ENCODE results near the gene IRF4.

The IRF4 gene

DNA sequence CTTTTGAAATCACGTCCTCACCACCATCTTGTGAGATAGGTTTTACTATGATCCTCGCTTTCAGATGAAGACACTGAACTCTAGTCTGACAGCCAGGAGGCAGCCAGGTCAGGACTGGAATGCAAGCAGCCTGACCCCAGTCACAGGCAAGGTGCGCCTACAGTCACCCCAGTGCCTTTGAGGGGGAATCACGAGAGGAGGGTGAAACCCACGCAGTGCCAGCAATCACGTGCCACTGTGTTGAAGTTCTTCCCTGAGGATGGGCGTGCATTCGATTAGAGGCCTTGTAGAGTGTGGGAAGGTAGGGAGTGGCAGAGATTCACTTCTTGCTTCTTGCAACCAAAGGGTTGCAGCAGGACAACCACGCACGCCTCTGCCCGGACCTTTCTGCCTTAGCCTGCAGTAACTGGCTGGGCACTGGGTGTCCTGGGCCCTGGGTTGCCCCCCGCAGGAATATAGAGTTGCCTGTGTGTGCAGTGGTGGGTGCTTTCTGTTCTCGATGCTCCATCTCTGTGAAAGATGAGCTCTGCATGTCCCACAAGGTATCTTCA is 33.7 kb upstream of the IRF4 start:
- no peak for TF ChIP-seq CREB1 (IDR thresholded peaks at IDR 0.05; ENCODE audit: low read depth)
- TF ChIP-seq, protein P1, sequence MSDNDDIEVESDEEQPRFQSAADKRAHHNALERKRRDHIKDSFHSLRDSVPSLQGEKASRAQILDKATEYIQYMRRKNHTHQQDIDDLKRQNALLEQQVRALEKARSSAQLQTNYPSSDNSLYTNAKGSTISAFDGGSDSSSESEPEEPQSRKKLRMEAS (IDR thresholded peaks at IDR 0.05): no peak
- TF ChIP-seq REST (IDR thresholded peaks at IDR 0.05; ENCODE audit: low read depth): no peak
- TF ChIP-seq, protein P2, sequence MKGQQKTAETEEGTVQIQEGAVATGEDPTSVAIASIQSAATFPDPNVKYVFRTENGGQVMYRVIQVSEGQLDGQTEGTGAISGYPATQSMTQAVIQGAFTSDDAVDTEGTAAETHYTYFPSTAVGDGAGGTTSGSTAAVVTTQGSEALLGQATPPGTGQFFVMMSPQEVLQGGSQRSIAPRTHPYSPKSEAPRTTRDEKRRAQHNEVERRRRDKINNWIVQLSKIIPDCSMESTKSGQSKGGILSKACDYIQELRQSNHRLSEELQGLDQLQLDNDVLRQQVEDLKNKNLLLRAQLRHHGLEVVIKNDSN (IDR thresholded peaks at IDR 0.05): no peak
- TF ChIP-seq CEBPB (IDR thresholded peaks at IDR 0.05): no peak
- TF ChIP-seq TAF1 (IDR thresholded peaks at IDR 0.05; ENCODE audit: low read depth): no peak
- no peak for TF ChIP-seq EP300 (IDR thresholded peaks at IDR 0.05; ENCODE audit: borderline replicate concordance)
- no peak for TF ChIP-seq EGR1 (IDR thresholded peaks at IDR 0.05)
- TF ChIP-seq ZBTB7A (IDR thresholded peaks at IDR 0.05; ENCODE audit: low read depth): no peak
- no peak for TF ChIP-seq YY1 (IDR thresholded peaks at IDR 0.05; ENCODE audit: low read depth)
- no peak for TF ChIP-seq FOXM1 (IDR thresholded peaks at IDR 0.05; ENCODE audit: borderline replicate concordance, low read depth)
- no peak for TF ChIP-seq TEAD4 (IDR thresholded peaks at IDR 0.05)
- TF ChIP-seq TCF12 (IDR thresholded peaks at IDR 0.05; ENCODE audit: low read depth): no peak
- TF ChIP-seq RAD21 (IDR thresholded peaks at IDR 0.05; ENCODE audit: low read depth): no peak
- no peak for TF ChIP-seq NFIC (IDR thresholded peaks at IDR 0.05)

GRCh38 chr6:358432-358831 is 33.1 kb upstream of the IRF4 start:
- no peak for TF ChIP-seq TEAD4 (IDR thresholded peaks at IDR 0.05)
- no peak for TF ChIP-seq RAD21 (IDR thresholded peaks at IDR 0.05; ENCODE audit: low read depth)
- TF ChIP-seq, protein P1 (IDR thresholded peaks at IDR 0.05): no peak
- TF ChIP-seq YY1 (IDR thresholded peaks at IDR 0.05; ENCODE audit: low read depth): no peak
- TF ChIP-seq CREB1 (IDR thresholded peaks at IDR 0.05; ENCODE audit: low read depth): no peak
- TF ChIP-seq REST (IDR thresholded peaks at IDR 0.05; ENCODE audit: low read depth): no peak
- no peak for TF ChIP-seq EGR1 (IDR thresholded peaks at IDR 0.05)
- TF ChIP-seq TAF1 (IDR thresholded peaks at IDR 0.05; ENCODE audit: low read depth): no peak
- TF ChIP-seq TCF12 (IDR thresholded peaks at IDR 0.05; ENCODE audit: low read depth): no peak
- TF ChIP-seq, protein P2 (IDR thresholded peaks at IDR 0.05): no peak
- no peak for TF ChIP-seq ZBTB7A (IDR thresholded peaks at IDR 0.05; ENCODE audit: low read depth)
- no peak for TF ChIP-seq CEBPB (IDR thresholded peaks at IDR 0.05)
- TF ChIP-seq NFIC (IDR thresholded peaks at IDR 0.05): no peak
- TF ChIP-seq EP300 (IDR thresholded peaks at IDR 0.05; ENCODE audit: borderline replicate concordance): no peak
- no peak for TF ChIP-seq FOXM1 (IDR thresholded peaks at IDR 0.05; ENCODE audit: borderline replicate concordance, low read depth)

GRCh38 chr6:358847-359246 is 32.7 kb upstream of the IRF4 start:
- TF ChIP-seq ZBTB7A (IDR thresholded peaks at IDR 0.05; ENCODE audit: low read depth): no peak
- TF ChIP-seq, protein P2 (IDR thresholded peaks at IDR 0.05): no peak
- TF ChIP-seq CEBPB (IDR thresholded peaks at IDR 0.05): no peak
- no peak for TF ChIP-seq EGR1 (IDR thresholded peaks at IDR 0.05)
- TF ChIP-seq EP300 (IDR thresholded peaks at IDR 0.05; ENCODE audit: borderline replicate concordance): no peak

DNA sequence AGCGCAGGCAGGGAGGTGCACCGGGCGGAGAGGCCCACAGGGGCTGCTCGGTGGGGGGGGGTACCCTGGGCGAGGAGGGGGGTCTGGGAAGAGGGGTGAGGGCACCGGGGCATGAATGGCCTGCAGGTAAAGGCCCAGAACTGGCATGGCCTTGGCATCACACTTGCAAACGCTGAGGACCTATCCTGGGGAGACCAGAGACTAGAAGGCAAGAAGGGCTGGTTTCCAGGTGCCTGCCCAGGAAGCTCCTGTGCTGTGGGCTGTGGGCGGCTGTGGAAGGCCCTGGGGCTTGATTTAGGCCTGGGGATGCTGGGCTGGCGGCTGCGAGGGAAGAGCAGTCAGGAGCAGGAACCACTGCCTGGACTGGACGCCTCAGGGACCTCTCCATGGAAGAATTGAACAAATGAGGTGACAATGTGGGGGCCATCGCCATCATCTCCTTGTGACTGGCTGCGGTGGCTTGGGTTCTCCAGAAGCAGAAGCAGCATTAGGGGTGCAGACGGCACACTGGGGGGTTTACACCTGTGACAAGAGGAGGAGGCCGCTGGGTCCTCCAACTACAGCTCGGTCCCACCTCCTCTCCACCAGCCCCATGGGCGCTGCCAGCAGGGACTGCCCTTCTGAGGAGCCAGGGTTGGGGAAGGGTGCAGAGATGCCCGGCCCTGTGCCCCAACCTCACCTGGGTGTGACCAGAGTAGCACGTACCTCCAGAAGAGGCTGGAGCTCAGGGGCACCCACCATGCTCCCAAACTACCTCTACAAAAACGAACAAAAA is 32.1 kb upstream of the IRF4 start:
- TF ChIP-seq EP300 (IDR thresholded peaks at IDR 0.05; ENCODE audit: borderline replicate concordance): no peak
- no peak for TF ChIP-seq CEBPB (IDR thresholded peaks at IDR 0.05)
- no peak for TF ChIP-seq ZBTB7A (IDR thresholded peaks at IDR 0.05; ENCODE audit: low read depth)
- TF ChIP-seq TCF12 (IDR thresholded peaks at IDR 0.05; ENCODE audit: low read depth): no peak
- no peak for TF ChIP-seq RAD21 (IDR thresholded peaks at IDR 0.05; ENCODE audit: low read depth)
- TF ChIP-seq REST (IDR thresholded peaks at IDR 0.05; ENCODE audit: low read depth): no peak
- TF ChIP-seq CREB1 (IDR thresholded peaks at IDR 0.05; ENCODE audit: low read depth): no peak
- TF ChIP-seq, protein P1 (IDR thresholded peaks at IDR 0.05): no peak
